ENCODE measurements around the gene ANKRD37. TPM values are rescaled to one million over a fixed set of nuclear protein-coding genes. Genes with fewer than 3 reads are reported as not detected.

Gene ANKRD37
- total and polyA plus RNA-seq, 2 of the 8 experiments (the other 6 are each of a cell fraction or from before 2014, with no cell fraction given) = 2.8 to 3.4 TPM

DNA sequence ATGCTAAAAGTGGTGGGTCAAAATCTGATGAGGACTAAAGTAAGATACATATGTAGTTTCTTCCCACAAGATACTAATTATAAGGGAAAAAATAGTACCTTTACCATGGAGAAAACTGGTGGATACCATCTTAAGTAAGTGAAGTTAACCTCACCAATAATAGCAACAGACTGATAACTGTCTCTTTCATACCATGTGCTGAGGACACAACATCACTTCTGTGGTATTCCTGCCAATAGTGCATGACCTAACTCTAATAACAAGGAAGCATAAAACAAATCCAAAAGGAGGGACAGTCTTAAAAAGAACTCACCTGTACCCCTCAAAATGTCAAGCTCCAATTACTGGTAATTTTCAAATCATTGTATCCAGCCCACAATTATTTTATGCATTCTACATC, 20.3 kb downstream of the ANKRD37 start:
- POLR2A ChIA-PET (ENCODE audit: partially characterized antibody) = interaction anchor here (0.6 kb wide), 1 partner anchor 8 kb away, joined by 3 read pairs; no protein-coding TSS in a partner anchor

More for the DNA sequence above, 20.3 kb downstream of the ANKRD37 start:
- Histone ChIP-seq H2AK5ac (ENCODE audit: low read depth, low read length) (no peak overlapping the region), H2BK12ac (ENCODE audit: low read depth, low read length) (no peak overlapping the region), H3K36me3 (ENCODE audit: control insufficient read depth in 2 of 4, insufficient read depth in 4 of 4, low read length in 3 of 4) (peaks cover 0 to 29% (median 8%) of the 10 kb centered on the region in 4 experiments; a peak in 4 of 8 replicates), H4K8ac (ENCODE audit: extremely low read depth, insufficient read depth, low read length) (no peak overlapping the region), H3K23ac (ENCODE audit: insufficient read length) (no peak overlapping the region), H4K20me1 (replicated peaks in 1 of 2; ENCODE audit: control insufficient read depth in 1 of 2, insufficient read depth in 2 of 2, low read length in 2 of 2) (peaks cover 0 to 4% of the 10 kb centered on the region in 2 experiments), H3K27ac (ENCODE audit: low read depth, low read length) (no peak overlapping the region), H3K4me1 (replicated peaks in 1 of 4; ENCODE audit: control insufficient read depth in 3 of 4, insufficient read depth in 4 of 4, low read length in 3 of 4) (no peaks in the 10 kb centered on the region), H3K9ac (replicated peaks in 1 of 4; ENCODE audit: extremely low read depth in 1 of 4, low read depth in 3 of 4, low read length in 3 of 4) (no peak overlapping the region), H3K56ac (replicated peaks; ENCODE audit: insufficient read length, low read depth, low read length) (no peak overlapping the region), H3K4me2 (ENCODE audit: insufficient read depth in 1 of 2, low read depth in 2 of 2, low read length in 2 of 2) (no peak overlapping the region), H3K79me1 (ENCODE audit: low read depth, low read length) (no peaks in the 10 kb centered on the region), H3K14ac (ENCODE audit: insufficient read length) (no peak overlapping the region), H4K91ac (replicated peaks; ENCODE audit: insufficient read length, low read length) (no peak overlapping the region), H3K27me3 (replicated peaks in 1 of 4; ENCODE audit: control insufficient read depth in 3 of 4, extremely low read depth in 1 of 4, insufficient read depth in 3 of 4, low read length in 3 of 4) (no peaks in the 10 kb centered on the region), H3K9me3 (ENCODE audit: insufficient read depth in 2 of 2, low read depth in 1 of 2, low read length in 1 of 2) (no peaks in the 10 kb centered on the region), H3K4me3 (ENCODE audit: extremely low read depth in 1 of 4, insufficient read depth in 2 of 4, low read depth in 3 of 4, low read length in 4 of 4) (no peak overlapping the region), H3K18ac (ENCODE audit: extremely low read depth, low read length) (no peak overlapping the region), H3K79me2 (ENCODE audit: control insufficient read depth in 1 of 2, insufficient read depth in 2 of 2, low read length in 2 of 2) (no peaks in the 10 kb centered on the region), H3K4ac (replicated peaks; ENCODE audit: insufficient read length, low read depth, low read length) (no peak overlapping the region), H3K23me2 (ENCODE audit: low read depth, low read length) (no peaks in the 10 kb centered on the region), H4K5ac (ENCODE audit: insufficient read length, low read depth, low read length) (no peak overlapping the region), H2AFZ (ENCODE audit: low read length) (no peak overlapping the region), H2BK15ac (ENCODE audit: low read length) (no peak overlapping the region), H2BK5ac (ENCODE audit: low read depth, low read length) (no peak overlapping the region), H2BK120ac (replicated peaks; ENCODE audit: low read depth, low read length) (no peak overlapping the region), H2BK20ac (ENCODE audit: low read length) (no peak overlapping the region)
- CTCF ChIA-PET (ENCODE audit: partially characterized antibody) = interaction anchor here (1.0 kb wide), 1 partner anchor 233 kb away, joined by 3 read pairs; no protein-coding TSS in a partner anchor
- FAIRE-seq (no peak), DNase-seq (ENCODE audit: low read depth in 1 of 2, low spot score in 2 of 2) (no peak)
- TF ChIP-seq POLR2AphosphoS5 (IDR thresholded peaks at IDR 0.05; ENCODE audit: low read depth, low read length) (no peak), BACH1 (IDR thresholded peaks at IDR 0.05; ENCODE audit: low read length) (no peak), KDM1A (IDR thresholded peaks at IDR 0.05; ENCODE audit: borderline replicate concordance, low read length) (no peak), TCF12 (IDR thresholded peaks at IDR 0.05; ENCODE audit: low read depth, low read length) (no peak), RBBP5 (IDR thresholded peaks at IDR 0.05; ENCODE audit: borderline replicate concordance, low read depth, low read length) (no peak), FOSL1 (IDR thresholded peaks at IDR 0.05; ENCODE audit: insufficient read depth, low read depth, low read length) (no peak), TAF1 (IDR thresholded peaks at IDR 0.05; ENCODE audit: low read depth, low read length) (no peak), TEAD4 (IDR thresholded peaks at IDR 0.05; ENCODE audit: low read depth, low read length) (no peak)
- TF ChIP-seq, protein P1, sequence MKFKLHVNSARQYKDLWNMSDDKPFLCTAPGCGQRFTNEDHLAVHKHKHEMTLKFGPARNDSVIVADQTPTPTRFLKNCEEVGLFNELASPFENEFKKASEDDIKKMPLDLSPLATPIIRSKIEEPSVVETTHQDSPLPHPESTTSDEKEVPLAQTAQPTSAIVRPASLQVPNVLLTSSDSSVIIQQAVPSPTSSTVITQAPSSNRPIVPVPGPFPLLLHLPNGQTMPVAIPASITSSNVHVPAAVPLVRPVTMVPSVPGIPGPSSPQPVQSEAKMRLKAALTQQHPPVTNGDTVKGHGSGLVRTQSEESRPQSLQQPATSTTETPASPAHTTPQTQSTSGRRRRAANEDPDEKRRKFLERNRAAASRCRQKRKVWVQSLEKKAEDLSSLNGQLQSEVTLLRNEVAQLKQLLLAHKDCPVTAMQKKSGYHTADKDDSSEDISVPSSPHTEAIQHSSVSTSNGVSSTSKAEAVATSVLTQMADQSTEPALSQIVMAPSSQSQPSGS (IDR thresholded peaks at IDR 0.05; ENCODE audit: low read length) = no peak

All from H1 (cell line).